HepG2 (cell line): ENCODE measurements around the gene GRK5. TPM values are rescaled to one million over a fixed set of nuclear protein-coding genes. Genes with fewer than 3 reads are reported as not detected.

ENCODE experiments used
- DNMT3B ChIP-seq: conservative IDR thresholded peaks from 2 replicates; pipeline ENCODE4 v1.6.1; 2016; ENCODE audit warnings: missing biosample characterization, control low read depth
- GFI1 ChIP-seq: sonication (generic); formaldehyde crosslinking; IDR thresholded peaks from 2 replicates; pipeline ENCODE4 v1.5.0; 2020; ENCODE audit warnings: missing genetic modification reagents, mild to moderate bottlenecking, borderline replicate concordance
- SAP130 ChIP-seq: IDR thresholded peaks from 2 replicates; pipeline ENCODE4 v1.6.1; 2016; ENCODE audit warnings: low read depth
- SOX13 ChIP-seq, 3 experiments: fragments of 450-650 bp in 1 of 3; sonication (generic) in 1 of 3; formaldehyde crosslinking in 1 of 3; IDR thresholded peaks in 2 of 3; conservative IDR thresholded peaks in 1 of 3; 2 replicates each; pipeline versions ENCODE4 v1.5.0 to v1.6.1; 2016 to 2020; ENCODE audit warnings: antibody characterized with exemption in 1 of 3, mild to moderate bottlenecking in 1 of 3, missing compliant biosample characterization in 1 of 3, missing genetic modification reagents in 1 of 3, moderate library complexity in 1 of 3
- TEAD2 ChIP-seq: sonication (generic); formaldehyde crosslinking; IDR thresholded peaks from 2 replicates; pipeline ENCODE4 v1.9.0; 2021; ENCODE audit warnings: missing genetic modification reagents
- ZC3H13 ChIP-seq: sonication (generic); formaldehyde crosslinking; IDR thresholded peaks from 2 replicates; pipeline ENCODE4 v1.8.1; 2023; ENCODE audit warnings: mild to moderate bottlenecking, missing genetic modification reagents, moderate library complexity
- ZC3H4 ChIP-seq: sonication (generic); formaldehyde crosslinking; IDR thresholded peaks from 2 replicates; pipeline ENCODE4 v1.4.0; 2020; ENCODE audit warnings: missing genetic modification reagents, borderline replicate concordance
- ZEB1 ChIP-seq: IDR thresholded peaks from 2 replicates; pipeline ENCODE4 v1.6.1; 2012; ENCODE audit warnings: mild to moderate bottlenecking, low read depth, inconsistent platforms; ENCODE audit not compliant: insufficient replicate concordance
- ZFX ChIP-seq: sonication (generic); formaldehyde crosslinking; IDR thresholded peaks from 2 replicates; pipeline ENCODE4 v1.4.0; 2020; ENCODE audit warnings: mild to moderate bottlenecking, low read depth, missing genetic modification reagents, moderate library complexity
- ZNF501 ChIP-seq: sonication (generic); formaldehyde crosslinking; IDR thresholded peaks from 2 replicates; pipeline ENCODE4 v1.5.1; 2020; ENCODE audit warnings: mild to moderate bottlenecking, moderate library complexity, missing genetic modification reagents
- ZNF687 ChIP-seq: sonication (generic); formaldehyde crosslinking; IDR thresholded peaks from 2 replicates; pipeline ENCODE4 v1.5.1; 2020; ENCODE audit warnings: mild to moderate bottlenecking, missing genetic modification reagents, moderate library complexity
- polyA plus RNA-seq, 8 experiments: library from polyadenylated mRNA; depleted of rRNA in 3 of 8; stranded (reverse) in 7 of 8; unstranded in 1 of 8; fragments of >200 nt; fragmentation: Illumina TruSeq in 4 of 8; extraction: Trizol in 4 of 8; gene quantifications; 2 replicates each; pipeline versions ENCODE4 v1.2.1 to v1.2.3, GENCODE V29; 2011 to 2016; ENCODE audit warnings: low read depth in 4 of 8, missing spikeins in 1 of 8, mixed read lengths in 1 of 8; ENCODE audit not compliant: insufficient read depth in 1 of 8
- total RNA-seq, 5 experiments: library from RNA; depleted of rRNA; stranded (reverse); fragments of >200 nt; fragmentation: Illumina TruSeq; extraction: Trizol; gene quantifications; 2 replicates each; pipeline ENCODE4 v1.2.3, GENCODE V29; 2016; ENCODE audit warnings: low read depth in 1 of 5
- TF ChIP-seq, protein P1 (sequence below): sonication (generic); formaldehyde crosslinking; IDR thresholded peaks from 2 replicates; pipeline ENCODE4 v1.4.0; 2020; ENCODE audit warnings: missing genetic modification reagents
- TF ChIP-seq, protein P2 (sequence below): sonication (generic); formaldehyde crosslinking; conservative IDR thresholded peaks from 2 replicates; pipeline ENCODE4 v1.4.0; 2020; ENCODE audit warnings: mild to moderate bottlenecking, missing genetic modification reagents, moderate library complexity
- TF ChIP-seq, protein P3 (sequence below): sonication (generic); formaldehyde crosslinking; IDR thresholded peaks from 2 replicates; pipeline ENCODE4 v1.4.0; 2020; ENCODE audit warnings: missing genetic modification reagents

GRK5 gene
- total and polyA plus RNA-seq, 2 of the 13 experiments (the other 11 are each of a cell fraction or from before 2014, with no cell fraction given): 10.4 to 12.6 TPM

DNA sequence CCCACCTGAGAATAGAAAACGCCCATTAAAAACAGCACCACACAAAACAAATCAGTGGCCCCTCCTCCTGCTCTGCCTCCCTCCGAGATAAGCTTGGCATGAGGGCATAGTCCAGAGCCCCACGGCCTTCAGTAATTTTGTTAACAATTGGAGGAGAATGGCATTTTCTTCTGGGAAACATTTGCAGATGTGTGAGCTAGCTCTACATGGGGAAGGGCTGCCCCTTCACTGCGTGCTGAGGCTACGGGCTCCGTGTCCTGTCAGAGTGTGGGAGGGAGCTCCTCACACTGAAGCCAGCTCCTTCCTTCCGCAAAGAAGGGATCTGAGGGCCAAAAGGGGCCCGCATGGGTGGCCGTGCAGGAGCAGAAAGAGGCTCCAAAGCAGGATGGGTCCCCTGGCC is 15.2 kb downstream of the GRK5 start (continued):
- TF ChIP-seq, protein P1, sequence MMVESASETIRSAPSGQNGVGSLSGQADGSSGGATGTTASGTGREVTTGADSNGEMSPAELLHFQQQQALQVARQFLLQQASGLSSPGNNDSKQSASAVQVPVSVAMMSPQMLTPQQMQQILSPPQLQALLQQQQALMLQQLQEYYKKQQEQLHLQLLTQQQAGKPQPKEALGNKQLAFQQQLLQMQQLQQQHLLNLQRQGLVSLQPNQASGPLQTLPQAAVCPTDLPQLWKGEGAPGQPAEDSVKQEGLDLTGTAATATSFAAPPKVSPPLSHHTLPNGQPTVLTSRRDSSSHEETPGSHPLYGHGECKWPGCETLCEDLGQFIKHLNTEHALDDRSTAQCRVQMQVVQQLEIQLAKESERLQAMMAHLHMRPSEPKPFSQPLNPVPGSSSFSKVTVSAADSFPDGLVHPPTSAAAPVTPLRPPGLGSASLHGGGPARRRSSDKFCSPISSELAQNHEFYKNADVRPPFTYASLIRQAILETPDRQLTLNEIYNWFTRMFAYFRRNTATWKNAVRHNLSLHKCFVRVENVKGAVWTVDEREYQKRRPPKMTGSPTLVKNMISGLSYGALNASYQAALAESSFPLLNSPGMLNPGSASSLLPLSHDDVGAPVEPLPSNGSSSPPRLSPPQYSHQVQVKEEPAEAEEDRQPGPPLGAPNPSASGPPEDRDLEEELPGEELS (CRISPR knock-in tag): peak; percentile 59
- TF ChIP-seq TEAD2 (CRISPR knock-in tag) (no peak), ZEB1 (peak; percentile 41), GFI1 (0 out of 2 replicates have a peak, but pooled peaks have one; percentile 23), SAP130 (CRISPR knock-in tag) (0 out of 2 replicates have a peak, but pooled peaks have one; percentile 12), ZC3H4 (CRISPR knock-in tag) (no peak), DNMT3B (CRISPR knock-in tag) (0 out of 2 replicates have a peak, but pooled peaks have one; percentile 54), ZC3H13 (CRISPR knock-in tag) (no peak), SOX13 (IDR thresholded peaks at IDR 0.05) (no peak), SOX13 (CRISPR knock-in tag; conservative IDR thresholded peaks at IDR 0.05 in 1 of 2, IDR thresholded peaks at IDR 0.05 in 1 of 2) (peak in 1 of 2 experiments; percentile 78; a peak in 2 of 4 replicates), ZNF687 (CRISPR knock-in tag) (peak; percentile 69), ZFX (CRISPR knock-in tag) (peak; percentile 17; the same call in 1 of the 2 replicates), ZNF501 (CRISPR knock-in tag) (peak; percentile 68)
- TF ChIP-seq, protein P2, sequence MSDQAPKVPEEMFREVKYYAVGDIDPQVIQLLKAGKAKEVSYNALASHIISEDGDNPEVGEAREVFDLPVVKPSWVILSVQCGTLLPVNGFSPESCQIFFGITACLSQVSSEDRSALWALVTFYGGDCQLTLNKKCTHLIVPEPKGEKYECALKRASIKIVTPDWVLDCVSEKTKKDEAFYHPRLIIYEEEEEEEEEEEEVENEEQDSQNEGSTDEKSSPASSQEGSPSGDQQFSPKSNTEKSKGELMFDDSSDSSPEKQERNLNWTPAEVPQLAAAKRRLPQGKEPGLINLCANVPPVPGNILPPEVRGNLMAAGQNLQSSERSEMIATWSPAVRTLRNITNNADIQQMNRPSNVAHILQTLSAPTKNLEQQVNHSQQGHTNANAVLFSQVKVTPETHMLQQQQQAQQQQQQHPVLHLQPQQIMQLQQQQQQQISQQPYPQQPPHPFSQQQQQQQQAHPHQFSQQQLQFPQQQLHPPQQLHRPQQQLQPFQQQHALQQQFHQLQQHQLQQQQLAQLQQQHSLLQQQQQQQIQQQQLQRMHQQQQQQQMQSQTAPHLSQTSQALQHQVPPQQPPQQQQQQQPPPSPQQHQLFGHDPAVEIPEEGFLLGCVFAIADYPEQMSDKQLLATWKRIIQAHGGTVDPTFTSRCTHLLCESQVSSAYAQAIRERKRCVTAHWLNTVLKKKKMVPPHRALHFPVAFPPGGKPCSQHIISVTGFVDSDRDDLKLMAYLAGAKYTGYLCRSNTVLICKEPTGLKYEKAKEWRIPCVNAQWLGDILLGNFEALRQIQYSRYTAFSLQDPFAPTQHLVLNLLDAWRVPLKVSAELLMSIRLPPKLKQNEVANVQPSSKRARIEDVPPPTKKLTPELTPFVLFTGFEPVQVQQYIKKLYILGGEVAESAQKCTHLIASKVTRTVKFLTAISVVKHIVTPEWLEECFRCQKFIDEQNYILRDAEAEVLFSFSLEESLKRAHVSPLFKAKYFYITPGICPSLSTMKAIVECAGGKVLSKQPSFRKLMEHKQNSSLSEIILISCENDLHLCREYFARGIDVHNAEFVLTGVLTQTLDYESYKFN: peak; percentile 63; the same call in 1 of the 2 replicates
- TF ChIP-seq, protein P3, sequence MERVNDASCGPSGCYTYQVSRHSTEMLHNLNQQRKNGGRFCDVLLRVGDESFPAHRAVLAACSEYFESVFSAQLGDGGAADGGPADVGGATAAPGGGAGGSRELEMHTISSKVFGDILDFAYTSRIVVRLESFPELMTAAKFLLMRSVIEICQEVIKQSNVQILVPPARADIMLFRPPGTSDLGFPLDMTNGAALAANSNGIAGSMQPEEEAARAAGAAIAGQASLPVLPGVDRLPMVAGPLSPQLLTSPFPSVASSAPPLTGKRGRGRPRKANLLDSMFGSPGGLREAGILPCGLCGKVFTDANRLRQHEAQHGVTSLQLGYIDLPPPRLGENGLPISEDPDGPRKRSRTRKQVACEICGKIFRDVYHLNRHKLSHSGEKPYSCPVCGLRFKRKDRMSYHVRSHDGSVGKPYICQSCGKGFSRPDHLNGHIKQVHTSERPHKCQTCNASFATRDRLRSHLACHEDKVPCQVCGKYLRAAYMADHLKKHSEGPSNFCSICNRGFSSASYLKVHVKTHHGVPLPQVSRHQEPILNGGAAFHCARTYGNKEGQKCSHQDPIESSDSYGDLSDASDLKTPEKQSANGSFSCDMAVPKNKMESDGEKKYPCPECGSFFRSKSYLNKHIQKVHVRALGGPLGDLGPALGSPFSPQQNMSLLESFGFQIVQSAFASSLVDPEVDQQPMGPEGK (CRISPR knock-in tag): peak; percentile 47; the same call in 1 of the 2 replicates
